OCI-LY7 (cell line): ENCODE results near the gene HOXA10. TPM values are rescaled to one million over a fixed set of nuclear protein-coding genes. Genes with fewer than 3 reads are reported as not detected.

Source experiments
- BruUV-seq: library from RNA; stranded (reverse); fragments of 400-500 nt; replicated peaks from 2 replicates; lab custom pipeline; 2021; lab: Mats Ljungman, UMichigan
- CTCF ChIA-PET: fragments of 300-600 bp; sonication (Branson Sonifier 250); formaldehyde crosslinking; loops from one replicate; lab custom pipeline; 2022; ENCODE audit warnings: antibody characterized with exemption; ENCODE audit not compliant: unreplicated experiment; lab: Charles Lee
- POLR2A ChIA-PET: fragments of 300-600 bp; sonication (Branson Sonifier 250); formaldehyde crosslinking; loops from one replicate; lab custom pipeline; 2022; ENCODE audit warnings: antibody characterized with exemption; lab: Charles Lee
- DNase-seq: peaks from one replicate; pipeline ENCODE4 v3.0.0-alpha.2; 2015; ENCODE audit warnings: low spot score
- H2AFZ ChIP-seq: fragments of 200-600 bp; sonication (generic), shearing (Covaris generic); 2 replicates; pipeline ENCODE4 v1.6.1; 2014; ENCODE audit warnings: mild to moderate bottlenecking, antibody characterized with exemption, low read length, moderate library complexity
- H3K27ac ChIP-seq: fragments of 200-600 bp; sonication (generic); 2 replicates; pipeline ENCODE4 v1.5.1; 2014; ENCODE audit warnings: mixed run types, low read depth, mild to moderate bottlenecking, moderate library complexity, low read length, inconsistent platforms; ENCODE audit not compliant: poor library complexity, severe bottlenecking
- H3K36me3 ChIP-seq: fragments of 200-600 bp; sonication (generic); 2 replicates; pipeline ENCODE4 v1.6.1; 2014; ENCODE audit warnings: mild to moderate bottlenecking, antibody characterized with exemption, low read length, moderate library complexity, mixed read lengths; ENCODE audit not compliant: insufficient read depth
- H3K4me1 ChIP-seq: fragments of 200-600 bp; sonication (generic); 2 replicates; pipeline ENCODE4 v1.5.1; 2014; ENCODE audit warnings: mild to moderate bottlenecking, low read length; ENCODE audit not compliant: insufficient read depth, poor library complexity, severe bottlenecking
- H3K4me2 ChIP-seq: fragments of 200-600 bp; sonication (generic); 2 replicates; pipeline ENCODE4 v1.6.1; 2014; ENCODE audit warnings: mild to moderate bottlenecking, low read length
- H3K4me3 ChIP-seq: fragments of 200-600 bp; sonication (generic); 2 replicates; pipeline ENCODE4 v1.5.1; 2014; ENCODE audit warnings: mild to moderate bottlenecking, low read depth, low read length; ENCODE audit not compliant: poor library complexity, severe bottlenecking
- H3K79me2 ChIP-seq: fragments of 200-600 bp; sonication (generic); 2 replicates; pipeline ENCODE4 v1.6.1; 2016; ENCODE audit warnings: low read depth, mild to moderate bottlenecking, low read length, moderate library complexity, mixed read lengths; ENCODE audit not compliant: insufficient read depth
- H3K9me2 ChIP-seq: fragments of 200-600 bp; sonication (generic); 2 replicates; pipeline ENCODE4 v1.6.1; 2016; ENCODE audit warnings: mild to moderate bottlenecking, low read length, mixed read lengths; ENCODE audit not compliant: insufficient read depth
- H3K9me3 ChIP-seq: fragments of 200-600 bp; sonication (generic); 2 replicates; pipeline ENCODE4 v1.6.1; 2014; ENCODE audit warnings: mild to moderate bottlenecking, mixed run types, low read length, mixed read lengths
- H4K20me1 ChIP-seq: fragments of 200-600 bp; sonication (generic); 2 replicates; pipeline ENCODE4 v1.6.1; 2014; ENCODE audit warnings: mild to moderate bottlenecking, antibody characterized with exemption, low read length, moderate library complexity, mixed read lengths; ENCODE audit not compliant: insufficient read depth
- EZH2phosphoT487 ChIP-seq: fragments of 200-600 bp; sonication (generic); IDR thresholded peaks from 2 replicates; pipeline ENCODE4 v1.6.1; 2018; ENCODE audit warnings: low read depth, borderline replicate concordance, mild to moderate bottlenecking, mixed run types, antibody characterized with exemption, low read length, moderate library complexity, mixed read lengths
- intact Hi-C: fragments of 100-400 bp; cut with micrococcal nuclease; formaldehyde crosslinking; loops from one replicate; pipeline ENCODE4 v1.10.0; 2022; ENCODE audit not compliant: unreplicated experiment
- total RNA-seq, 2 experiments: library from RNA; depleted of rRNA in 1 of 2; stranded (reverse); fragments of >200 nt in 1 of 2; shearing (Covaris generic) in 1 of 2; gene quantifications; 2 replicates each; pipeline ENCODE4 v1.2.3, GENCODE V29; 2014 to 2022
- TF ChIP-seq, protein P1 (sequence below): fragments of 200-600 bp; sonication (generic); conservative IDR thresholded peaks from 2 replicates; pipeline ENCODE4 v1.5.1; 2014; ENCODE audit warnings: mild to moderate bottlenecking, antibody characterized with exemption, low read length, moderate library complexity, mixed read lengths

The HOXA10 gene
- total RNA-seq, 2 experiments from 2014 or later: not detected

DNA sequence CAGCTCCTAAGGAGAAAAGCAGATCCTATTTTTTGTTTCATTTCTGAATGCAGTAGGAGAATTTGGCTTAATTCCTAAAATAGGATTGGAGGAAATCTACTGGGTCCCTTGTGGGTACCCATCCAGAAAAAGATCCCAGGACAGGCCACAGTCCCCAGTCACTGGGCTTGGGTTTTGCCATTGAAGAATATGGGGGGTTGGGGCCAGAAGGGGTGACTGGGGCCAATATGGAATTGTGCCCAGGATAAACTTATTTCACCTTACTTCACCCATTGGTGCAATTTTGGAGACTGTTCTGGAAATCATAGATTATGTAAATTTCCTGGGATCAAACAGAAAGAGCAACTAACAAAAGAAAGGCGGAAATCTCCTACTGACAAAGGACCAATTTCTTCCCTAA is 35.6 kb downstream of the HOXA10 start:
- H3K4me1 ChIP-seq: no peaks in the 10 kb centered on the region
- H4K20me1 ChIP-seq: no peaks in the 10 kb centered on the region
- H3K79me2 ChIP-seq: no peaks in the 10 kb centered on the region
- no peak overlapping the region for H3K4me2 ChIP-seq
- no peak overlapping the region for H3K4me3 ChIP-seq
- H2AFZ ChIP-seq: no peak overlapping the region
- CTCF ChIA-PET: no interaction called here
- DNase-seq: no peak
- POLR2A ChIA-PET: no interaction called here
- no peaks in the 10 kb centered on the region for H3K9me2 ChIP-seq
- TF ChIP-seq, protein P1, sequence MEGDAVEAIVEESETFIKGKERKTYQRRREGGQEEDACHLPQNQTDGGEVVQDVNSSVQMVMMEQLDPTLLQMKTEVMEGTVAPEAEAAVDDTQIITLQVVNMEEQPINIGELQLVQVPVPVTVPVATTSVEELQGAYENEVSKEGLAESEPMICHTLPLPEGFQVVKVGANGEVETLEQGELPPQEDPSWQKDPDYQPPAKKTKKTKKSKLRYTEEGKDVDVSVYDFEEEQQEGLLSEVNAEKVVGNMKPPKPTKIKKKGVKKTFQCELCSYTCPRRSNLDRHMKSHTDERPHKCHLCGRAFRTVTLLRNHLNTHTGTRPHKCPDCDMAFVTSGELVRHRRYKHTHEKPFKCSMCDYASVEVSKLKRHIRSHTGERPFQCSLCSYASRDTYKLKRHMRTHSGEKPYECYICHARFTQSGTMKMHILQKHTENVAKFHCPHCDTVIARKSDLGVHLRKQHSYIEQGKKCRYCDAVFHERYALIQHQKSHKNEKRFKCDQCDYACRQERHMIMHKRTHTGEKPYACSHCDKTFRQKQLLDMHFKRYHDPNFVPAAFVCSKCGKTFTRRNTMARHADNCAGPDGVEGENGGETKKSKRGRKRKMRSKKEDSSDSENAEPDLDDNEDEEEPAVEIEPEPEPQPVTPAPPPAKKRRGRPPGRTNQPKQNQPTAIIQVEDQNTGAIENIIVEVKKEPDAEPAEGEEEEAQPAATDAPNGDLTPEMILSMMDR: no peak
- TF ChIP-seq EZH2phosphoT487: no peak
- H3K27ac ChIP-seq: no peak overlapping the region
- BruUV-seq: no TSS peak
- intact Hi-C loops: no loop called here
- no peaks in the 10 kb centered on the region for H3K9me3 ChIP-seq
- 0 out of 2 replicates have a peak, but pooled peaks cover 5% of the 10 kb centered on the region for H3K36me3 ChIP-seq

DNA sequence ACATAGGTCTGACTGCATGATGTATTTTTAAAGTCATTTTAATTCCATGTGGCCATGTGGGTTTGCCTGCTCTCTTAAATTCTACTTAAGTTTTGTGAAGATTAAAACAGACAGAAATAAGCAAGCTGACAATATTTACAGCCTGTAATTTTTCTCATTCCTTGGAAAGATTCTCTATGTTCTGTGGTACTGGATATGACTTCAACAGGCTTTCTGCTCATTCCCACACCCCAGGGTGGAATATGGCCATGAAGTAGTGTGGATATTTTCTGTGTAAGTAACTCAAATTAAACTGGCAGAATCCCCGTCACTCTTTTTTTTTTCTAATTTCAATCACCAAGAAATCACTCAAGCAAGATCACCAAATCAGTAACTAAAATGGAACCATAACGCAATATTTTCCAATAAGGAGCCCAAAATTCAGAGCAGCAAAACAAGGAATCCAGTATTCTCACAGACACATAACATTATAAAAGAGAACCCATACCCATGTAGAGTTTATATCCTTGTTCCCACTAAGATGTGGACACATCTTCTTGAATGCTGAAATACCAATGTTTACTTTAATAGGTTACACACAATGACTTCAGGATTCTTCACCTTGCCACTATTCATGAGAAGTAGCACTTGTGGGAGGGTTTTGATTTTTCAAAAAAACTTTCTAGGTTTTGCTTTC is 36.3 kb downstream of the HOXA10 start:
- no peak overlapping the region for H2AFZ ChIP-seq
- 0 out of 2 replicates have a peak, but pooled peaks cover 5% of the 10 kb centered on the region for H3K36me3 ChIP-seq
- no peaks in the 10 kb centered on the region for H4K20me1 ChIP-seq
- no peak for TF ChIP-seq EZH2phosphoT487
- TF ChIP-seq, protein P1: no peak
- intact Hi-C loops: no loop called here
- no peak overlapping the region for H3K4me2 ChIP-seq
- no peaks in the 10 kb centered on the region for H3K9me2 ChIP-seq
- ChIA-PET CTCF (no interaction called here), POLR2A (no interaction called here)
- H3K79me2 ChIP-seq: no peaks in the 10 kb centered on the region
- no peaks in the 10 kb centered on the region for H3K4me1 ChIP-seq
- no peaks in the 10 kb centered on the region for H3K9me3 ChIP-seq
- no peak overlapping the region for H3K4me3 ChIP-seq
- no peak overlapping the region for H3K27ac ChIP-seq
- no peak for DNase-seq
- BruUV-seq: no TSS peak

DNA sequence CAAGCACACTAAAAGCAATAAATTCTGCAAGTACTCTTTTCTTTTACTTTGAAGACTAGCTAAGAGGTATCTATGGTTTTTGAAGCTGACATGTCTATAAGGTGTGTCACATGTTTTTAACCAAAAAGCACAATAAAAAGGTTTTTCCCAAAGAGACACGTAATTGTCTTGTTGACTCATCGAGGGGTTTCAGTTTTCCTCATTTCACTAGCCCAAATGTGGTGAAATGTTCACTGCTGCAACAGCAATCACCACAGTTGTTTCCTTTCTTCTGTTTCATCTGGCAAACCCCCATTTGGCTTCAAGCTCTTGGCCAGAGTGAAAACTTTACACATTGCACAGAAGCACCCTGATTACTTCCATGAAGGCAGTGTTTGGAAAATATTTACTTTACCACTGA is 39.7 kb downstream of the HOXA10 start:
- Histone ChIP-seq H3K4me1 (peaks cover 4% of the 10 kb centered on the region), H2AFZ (no peak overlapping the region), H3K9me2 (no peaks in the 10 kb centered on the region), H4K20me1 (no peaks in the 10 kb centered on the region), H3K4me3 (no peak overlapping the region), H3K4me2 (no peak overlapping the region), H3K79me2 (no peaks in the 10 kb centered on the region), H3K36me3 (no peaks in the 10 kb centered on the region), H3K27ac (no peak overlapping the region), H3K9me3 (no peaks in the 10 kb centered on the region)
- CTCF ChIA-PET: no interaction called here
- POLR2A ChIA-PET: interaction anchor here (0.6 kb wide), 1 partner anchor 107 kb away, joined by 3 read pairs; no protein-coding TSS in a partner anchor
- TF ChIP-seq, protein P1: no peak
- no peak for TF ChIP-seq EZH2phosphoT487
- no TSS peak for BruUV-seq
- intact Hi-C loops: no loop called here
- DNase-seq: no peak
